HG03095 (cell line): ENCODE results near the gene ZNF236.
"Not testable (repeated sequence)": the region's sequence is repeated elsewhere in the genome, so short reads cannot be mapped to it uniquely, and the experiment has no call there.

Experiments used
- ATAC-seq: cut with Tn5 transposase; IDR thresholded peaks from one replicate; pipeline ENCODE4 v1.9.1; 2021; ENCODE audit warnings: moderate library complexity; ENCODE audit not compliant: unreplicated experiment

ZNF236 gene

GRCh38 chr18:77017355-77017754, 195.0 kb downstream of the ZNF236 start:
- no peak for ATAC-seq

GRCh38 chr18:77018650-77019049, 196.3 kb downstream of the ZNF236 start:
- ATAC-seq: not testable (repeated sequence)

- ATAC-seq: no peak
These were observed 197.3 kb downstream of the ZNF236 start for GRCh38 chr18:77019641-77020040.
